HG03175 (cell line): Measurements from ENCODE around the gene FN3K.
"Not testable (repeated sequence)": the region's sequence is repeated elsewhere in the genome, so short reads cannot be mapped to it uniquely, and the experiment has no call there.

Experiments
- ATAC-seq: cut with Tn5 transposase; IDR thresholded peaks from one replicate; pipeline ENCODE4 v1.9.1; 2021; ENCODE audit warnings: mild to moderate bottlenecking, moderate library complexity; ENCODE audit not compliant: unreplicated experiment

The FN3K gene

DNA sequence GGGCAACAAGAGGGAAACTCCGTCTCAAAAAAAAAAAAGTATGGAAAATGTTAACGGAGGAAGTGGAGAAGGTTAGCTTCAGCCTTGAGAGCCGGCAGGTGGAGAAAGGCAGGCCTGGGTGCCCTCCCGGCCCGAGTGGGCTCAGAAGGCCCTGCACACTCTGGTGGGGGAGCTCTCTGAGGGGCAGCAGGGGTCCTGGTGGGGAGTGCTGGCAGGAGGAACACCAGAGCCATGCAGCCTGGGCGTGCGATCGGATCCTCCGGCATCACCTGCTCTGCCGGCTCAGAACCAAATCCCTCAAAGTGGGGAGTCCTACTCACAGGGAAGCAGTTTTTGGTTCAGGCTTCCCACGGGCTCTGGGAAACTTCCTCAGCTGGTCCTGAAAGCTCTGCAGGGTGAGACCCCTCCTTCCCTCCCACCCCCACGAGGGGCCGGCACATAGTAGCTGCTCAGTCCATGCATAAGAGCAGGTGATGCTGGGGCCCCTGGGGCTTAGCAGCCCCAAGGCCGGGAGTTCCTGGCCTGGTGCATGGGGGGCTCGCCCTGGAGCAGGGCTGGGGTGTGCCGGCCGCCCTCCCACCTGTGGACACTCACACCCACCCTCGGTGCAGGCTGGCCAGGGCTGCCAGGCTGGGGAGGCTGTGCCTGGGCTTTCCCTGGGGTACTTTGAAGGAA is 1.2 kb downstream of the FN3K start:
- no peak for ATAC-seq

DNA sequence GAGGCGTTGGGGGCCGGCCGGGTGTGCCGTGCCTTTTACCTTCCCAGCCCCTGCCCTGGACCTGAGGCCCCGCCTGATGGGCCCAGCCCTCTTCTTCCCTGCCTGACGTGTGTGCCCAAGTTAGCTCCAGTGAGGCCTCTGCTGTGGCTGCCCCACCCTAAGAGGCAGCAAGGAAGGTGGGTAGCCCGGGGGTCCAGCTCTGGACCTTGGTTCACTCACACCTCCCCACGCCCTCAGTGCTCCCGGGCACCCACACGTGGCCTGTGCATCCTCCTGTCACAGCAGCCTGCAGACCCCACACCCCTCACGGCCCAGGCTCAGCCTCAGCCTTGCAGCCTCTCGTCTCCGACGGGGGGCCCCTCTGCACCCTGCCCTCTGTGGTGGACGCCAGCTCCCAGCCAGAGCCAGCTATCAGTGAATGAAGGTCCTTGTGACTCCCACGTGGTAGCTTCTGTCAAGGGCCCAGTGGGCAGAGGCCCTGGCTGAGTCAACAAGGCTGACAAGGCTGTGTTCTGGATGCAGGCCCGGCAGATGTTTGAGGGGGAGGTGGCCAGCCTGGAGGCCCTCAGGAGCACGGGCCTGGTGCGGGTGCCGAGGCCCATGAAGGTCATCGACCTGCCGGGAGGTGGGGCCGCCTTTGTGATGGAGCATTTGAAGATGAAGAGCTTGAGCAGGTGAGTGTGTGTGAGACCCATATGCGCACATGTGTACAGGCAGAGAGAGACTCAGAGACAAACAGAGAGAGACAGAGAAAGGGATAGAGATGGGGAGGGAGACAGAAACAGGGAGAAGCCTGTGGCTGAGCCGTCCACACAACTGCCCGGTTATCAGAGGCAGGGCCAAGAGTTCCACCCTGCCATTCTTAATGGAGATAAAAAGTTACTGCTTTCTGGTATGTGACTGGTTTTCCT is 2.8 kb downstream of the FN3K start:
- no peak for ATAC-seq

DNA sequence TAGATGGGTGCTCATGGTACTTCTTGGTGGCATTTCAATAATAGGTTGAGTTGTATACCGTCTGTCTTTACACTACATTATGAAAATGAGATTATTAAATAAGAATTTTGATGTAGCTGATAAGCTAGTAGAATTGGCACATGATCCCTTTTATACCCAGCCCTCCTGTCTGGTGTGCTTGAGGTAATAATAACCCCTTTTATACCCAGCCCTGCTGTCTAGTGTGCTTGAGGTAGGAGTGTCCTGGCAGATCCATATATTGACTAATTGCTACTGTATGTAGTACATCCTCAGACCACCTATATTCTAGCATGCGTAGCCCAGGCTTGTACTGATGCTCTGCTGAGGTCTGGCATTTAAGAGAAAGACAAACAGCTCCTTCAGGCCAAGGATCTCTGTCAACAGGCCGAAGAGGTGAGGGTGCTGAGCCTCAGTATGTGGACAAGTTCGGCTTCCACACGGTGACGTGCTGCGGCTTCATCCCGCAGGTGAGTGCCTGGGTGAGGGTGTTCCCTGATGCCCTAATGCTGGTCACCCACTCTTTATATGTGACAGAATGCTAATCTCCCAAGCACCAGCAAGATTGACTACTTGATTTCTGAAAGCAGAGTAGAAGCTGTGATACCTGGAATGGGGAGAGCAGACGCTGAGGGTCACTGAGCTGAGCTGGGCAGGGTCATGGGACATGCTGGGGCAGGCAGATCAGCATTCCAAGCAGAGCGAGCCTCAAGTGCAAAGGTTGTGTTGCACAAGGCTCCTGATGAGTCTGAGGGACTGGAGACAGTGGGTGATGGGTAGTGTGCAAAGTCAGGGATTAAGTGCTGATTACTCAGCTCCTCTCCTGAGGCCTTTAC is 5.7 kb downstream of the FN3K start:
- ATAC-seq: no peak

- no peak for ATAC-seq
These were observed 8.2 kb downstream of the FN3K start for GRCh38 chr17:82743344-82744219.

DNA sequence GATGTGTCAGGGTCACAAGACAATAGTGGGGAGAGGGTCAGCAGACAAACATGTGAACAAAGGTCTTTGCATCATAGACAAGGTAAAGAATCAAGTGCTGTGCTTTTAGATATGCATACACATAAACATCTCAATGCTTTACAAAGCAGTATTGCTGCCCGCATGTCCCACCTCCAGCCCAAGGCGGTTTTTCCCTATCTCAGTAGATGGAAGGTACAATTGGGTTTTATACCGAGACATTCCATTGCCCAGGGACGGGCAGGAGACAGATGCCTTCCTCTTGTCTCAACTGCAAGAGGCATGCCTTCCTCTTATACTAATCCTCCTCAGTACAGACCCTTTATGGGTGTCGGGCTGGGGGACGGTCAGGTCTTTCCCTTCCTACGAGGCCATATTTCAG is 9.3 kb downstream of the FN3K start:
- not testable (repeated sequence) for ATAC-seq

DNA sequence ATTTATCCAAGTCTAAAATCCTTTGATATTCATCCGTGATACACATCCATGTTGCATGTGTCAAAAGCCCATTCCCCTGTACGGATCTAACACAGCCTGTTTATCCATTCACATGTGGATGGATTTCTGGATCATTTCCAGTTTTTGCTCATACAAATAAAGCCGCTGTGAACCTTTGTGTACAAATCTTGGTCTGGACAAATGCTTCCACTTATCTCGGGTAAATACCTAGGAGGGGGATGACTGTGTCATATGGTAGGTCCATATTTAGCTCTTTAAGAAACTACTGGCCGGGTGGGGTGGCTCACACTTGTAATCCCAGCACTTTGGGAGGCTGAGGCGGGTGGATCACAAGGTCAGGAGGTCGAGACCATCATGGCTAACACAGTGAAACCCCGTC is 10.1 kb downstream of the FN3K start:
- ATAC-seq: no peak

DNA sequence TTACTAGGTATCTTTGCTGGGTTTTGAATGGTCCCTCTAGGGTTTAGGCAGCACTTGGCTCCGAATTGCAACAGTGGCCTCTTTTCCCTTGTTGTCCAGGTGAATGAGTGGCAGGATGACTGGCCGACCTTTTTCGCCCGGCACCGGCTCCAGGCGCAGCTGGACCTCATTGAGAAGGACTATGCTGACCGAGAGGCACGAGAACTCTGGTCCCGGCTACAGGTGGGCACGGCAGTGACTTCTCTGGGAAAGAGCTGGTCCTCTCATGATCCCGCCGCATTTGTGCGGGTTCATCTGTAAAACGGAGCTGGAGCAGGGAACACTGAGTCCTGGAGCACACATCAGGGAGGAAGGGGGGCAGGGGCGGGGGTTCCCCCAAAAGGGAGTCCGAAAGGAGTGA is 13.3 kb downstream of the FN3K start:
- no peak for ATAC-seq

GRCh38 chr17:82750241-82750908 is 15.0 kb downstream of the FN3K start:
- no peak for ATAC-seq

- ATAC-seq: peak; percentile 36
These were observed 15.8 kb downstream of the FN3K start for GRCh38 chr17:82751171-82751570.

- peak; percentile 72 for ATAC-seq
These were observed 16.4 kb downstream of the FN3K start, which contains the start of gene TBCD for GRCh38 chr17:82751571-82752370. Gene TBCD, plus strand, starts transcription at chr17:82752065. Its CDS starts 129 bp downstream, at chr17:82752194.

DNA sequence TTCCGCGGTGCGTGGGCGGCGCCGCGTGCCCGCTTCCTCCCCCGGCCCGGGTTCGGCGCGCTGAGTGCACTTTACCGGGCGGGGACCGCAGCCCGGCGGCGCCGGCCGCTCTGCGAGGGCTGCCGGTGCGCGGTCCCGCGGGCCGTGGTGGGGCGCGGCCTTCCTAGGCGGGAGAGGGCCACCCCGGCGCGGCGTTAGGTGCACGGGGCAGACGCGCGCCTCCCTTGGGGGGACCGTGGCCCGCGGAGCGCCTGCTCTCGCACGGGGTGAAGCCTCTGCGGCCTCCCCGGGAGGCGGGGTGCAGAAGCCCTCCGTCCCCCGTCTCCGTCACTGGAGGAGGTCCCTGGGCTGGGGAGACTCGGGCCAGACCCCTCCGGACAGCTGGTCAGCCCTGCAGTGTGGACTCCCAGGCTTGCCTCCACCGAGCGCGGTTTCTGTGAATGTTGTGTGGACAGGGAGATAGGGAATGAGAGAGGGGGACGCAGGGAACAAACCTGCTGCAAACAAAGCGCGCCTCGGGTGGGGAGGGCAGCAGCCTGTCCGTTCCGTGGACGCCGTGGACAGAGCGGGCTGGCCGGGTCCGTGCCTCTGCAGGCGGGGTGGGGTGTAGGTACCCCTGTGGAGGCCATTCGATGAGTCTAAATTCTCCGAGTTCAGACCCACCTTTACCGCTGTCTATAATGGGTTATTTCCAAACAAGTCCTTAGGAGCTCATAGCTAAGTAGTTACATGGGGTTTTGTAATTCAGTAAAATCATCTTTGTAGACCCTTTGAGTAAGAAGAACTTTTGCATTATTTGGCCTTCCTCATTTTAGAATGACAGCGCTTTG is 17.2 kb downstream of the FN3K start:
- peak; percentile 24 for ATAC-seq

DNA sequence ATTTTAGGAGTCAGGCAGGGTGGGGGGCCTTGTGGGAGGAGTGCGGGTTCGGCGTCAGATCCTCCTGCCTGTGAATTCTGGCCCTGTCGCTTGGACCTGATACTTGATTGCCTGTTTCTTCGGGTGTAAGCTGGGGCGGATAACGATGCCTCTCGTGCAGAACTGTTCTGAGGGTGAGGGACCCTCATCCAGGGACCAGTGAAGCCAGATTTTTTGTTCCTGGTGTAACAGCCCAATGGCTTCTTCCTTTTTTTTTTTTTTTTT is 17.7 kb downstream of the FN3K start:
- ATAC-seq: no peak

DNA sequence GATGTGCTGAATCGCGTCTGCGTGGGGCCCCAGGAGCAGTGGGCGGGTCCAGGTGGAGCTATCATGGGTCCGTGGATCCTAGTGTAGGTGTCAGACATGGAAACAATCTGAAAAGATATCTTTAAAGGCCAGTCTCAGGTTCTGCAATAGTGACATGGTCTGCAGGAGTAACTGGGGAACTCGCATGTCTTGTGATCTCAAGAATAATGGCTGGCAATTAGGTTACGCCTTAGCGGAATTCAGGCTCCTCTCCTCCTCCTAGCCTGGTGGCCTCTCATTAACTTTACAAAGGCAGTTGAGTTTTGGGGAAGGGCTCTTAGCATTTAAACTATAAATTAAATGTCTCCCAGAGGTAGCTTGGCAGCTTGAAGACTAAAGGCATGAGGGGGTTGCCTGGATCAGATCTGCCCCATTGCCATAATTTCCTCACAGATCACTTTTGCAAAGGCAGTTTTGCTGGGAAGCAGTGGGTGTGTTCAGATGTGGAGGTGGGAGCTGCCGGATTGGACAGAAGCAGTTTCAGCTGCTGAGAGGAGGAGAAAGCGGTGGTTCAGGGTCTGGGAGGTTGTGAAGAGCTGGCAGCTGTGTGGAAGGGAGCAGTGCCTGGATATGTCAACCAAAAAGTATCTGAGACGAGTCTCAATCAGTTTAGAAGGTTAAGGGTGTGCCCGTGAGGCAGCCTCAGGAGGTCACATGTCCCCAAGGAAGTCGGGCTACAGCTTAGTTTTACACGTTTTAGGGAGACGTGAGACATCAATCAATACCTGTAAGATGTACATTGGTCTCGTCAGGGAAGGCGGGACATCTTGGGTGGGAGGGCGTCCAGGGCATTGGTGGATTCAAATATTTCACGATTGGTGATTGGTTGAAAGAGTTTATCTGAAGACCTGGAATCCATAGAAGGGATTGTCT is 19.1 kb downstream of the FN3K start:
- no peak for ATAC-seq

GRCh38 chr17:82756166-82756565 is 20.8 kb downstream of the FN3K start:
- no peak for ATAC-seq

DNA sequence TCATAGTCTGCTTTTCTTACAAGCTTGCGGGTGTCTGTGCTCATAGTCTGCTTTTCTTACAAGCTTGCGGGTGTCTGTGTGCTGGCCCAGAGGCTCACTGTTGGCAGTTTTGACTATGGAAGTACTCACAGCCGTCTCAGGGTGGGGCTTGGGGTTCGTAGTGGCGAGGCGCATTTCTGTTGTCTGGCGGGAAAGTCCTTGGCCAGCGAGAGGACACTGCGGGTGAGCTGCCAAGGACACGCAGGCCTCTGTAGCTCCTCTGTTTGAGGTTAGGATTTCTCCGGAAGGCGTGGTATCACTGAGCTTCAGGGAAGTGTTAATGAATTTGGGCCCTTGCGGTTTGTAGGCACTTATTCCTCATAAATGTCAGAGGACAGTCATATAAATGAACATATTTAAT is 30.0 kb downstream of the FN3K start:
- ATAC-seq: no peak

DNA sequence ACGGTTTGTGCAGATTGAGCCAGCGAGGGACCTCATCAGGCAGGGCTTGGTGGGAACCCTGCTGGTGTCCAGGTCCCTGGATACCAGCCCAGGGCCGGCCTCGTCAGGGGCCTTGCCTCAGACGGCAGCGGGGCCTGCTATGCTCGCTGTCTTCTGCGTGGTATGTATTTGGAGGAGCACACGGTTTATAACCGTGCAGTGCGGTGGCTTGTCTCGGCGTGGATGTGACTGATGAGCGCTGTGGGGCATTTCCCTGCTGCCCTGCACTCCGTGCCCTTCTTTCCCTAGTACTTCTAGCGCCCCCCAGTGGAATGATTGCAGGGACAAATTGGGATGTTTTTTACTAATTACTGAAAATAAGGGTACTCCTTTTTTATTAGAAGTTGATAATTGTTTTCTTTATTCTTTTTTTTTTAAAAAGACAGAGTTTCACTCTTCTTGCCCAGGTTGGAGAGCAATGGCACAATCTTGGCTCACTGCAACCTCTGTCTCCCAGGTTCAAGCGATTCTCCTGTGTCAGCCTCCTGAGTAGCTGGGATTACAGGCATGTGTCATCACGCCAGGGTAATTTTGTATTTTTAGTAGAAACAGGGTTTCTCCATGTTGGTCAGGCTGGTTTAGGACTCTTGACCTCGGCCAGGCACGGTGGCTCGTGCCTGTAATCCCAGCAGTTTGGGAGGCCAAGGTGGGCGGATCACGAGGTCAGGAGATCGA is 31.8 kb downstream of the FN3K start:
- no peak for ATAC-seq

- no peak for ATAC-seq
These were observed 33.6 kb downstream of the FN3K start for GRCh38 chr17:82769041-82769440.
